H1 (cell line): ENCODE measurements around the gene NCLN. TPM values are rescaled to one million over a fixed set of nuclear protein-coding genes. Genes with fewer than 3 reads are reported as not detected.

Experiments
- CTCF ChIA-PET: fragments of 300-600 bp; sonication (Branson Sonifier 250); formaldehyde crosslinking; loops from one replicate; lab custom pipeline; 2021; ENCODE audit not compliant: partially characterized antibody; lab: Charles Lee
- POLR2A ChIA-PET: fragments of 300-600 bp; sonication (Branson Sonifier 250); formaldehyde crosslinking; loops from one replicate; lab custom pipeline; 2021; ENCODE audit warnings: inconsistent platforms; ENCODE audit not compliant: partially characterized antibody; lab: Charles Lee
- DNase-seq, 2 experiments: peaks; one replicate each; pipeline versions ENCODE4 v3.0.0 to v3.0.0-alpha.2; 2010 to 2022; ENCODE audit warnings: low spot score in 2 of 2, low read depth in 1 of 2, mixed read lengths in 1 of 2
- FAIRE-seq: peaks from 2 replicates; lab custom pipeline; 2011; peaks lifted over from hg19 to GRCh38; lab: Jason Lieb, UNC
- H2AFZ ChIP-seq: 2 replicates; pipeline ENCODE4 v1.8.1; 2012; ENCODE audit warnings: low read length, inconsistent platforms
- H2AK5ac ChIP-seq: 2 replicates; pipeline ENCODE4 v1.6.1; 2013; ENCODE audit warnings: low read depth, low read length
- H2BK120ac ChIP-seq: replicated peaks from 2 replicates; pipeline ENCODE3; 2013; ENCODE audit warnings: low read depth, low read length, inconsistent platforms
- H2BK12ac ChIP-seq: 2 replicates; pipeline ENCODE4 v1.6.1; 2013; ENCODE audit warnings: low read depth, low read length
- H2BK15ac ChIP-seq: 2 replicates; pipeline ENCODE4 v1.6.1; 2013; ENCODE audit warnings: low read length
- H2BK20ac ChIP-seq: 2 replicates; pipeline ENCODE4 v1.6.1; 2013; ENCODE audit warnings: low read length
- H2BK5ac ChIP-seq: 2 replicates; pipeline ENCODE4 v1.6.1; 2013; ENCODE audit warnings: low read depth, low read length
- H3K14ac ChIP-seq: 2 replicates; pipeline ENCODE4 v1.6.1; 2013; ENCODE audit warnings: inconsistent platforms; ENCODE audit not compliant: insufficient read length
- H3K18ac ChIP-seq: 2 replicates; pipeline ENCODE4 v1.6.1; 2013; ENCODE audit warnings: low read length; ENCODE audit errors: extremely low read depth
- H3K23ac ChIP-seq: 2 replicates; pipeline ENCODE4 v1.6.1; 2013; ENCODE audit warnings: inconsistent platforms; ENCODE audit not compliant: insufficient read length
- H3K23me2 ChIP-seq: 2 replicates; pipeline ENCODE4 v1.6.1; 2013; ENCODE audit warnings: low read depth, low read length
- H3K27ac ChIP-seq: 2 replicates; pipeline ENCODE4 v1.6.1; 2011; ENCODE audit warnings: low read depth, low read length, inconsistent platforms
- H3K27me3 ChIP-seq, 4 experiments: replicated peaks in 1 of 4; 1 replicate in 1 of 4; 2 replicates in 3 of 4; pipeline versions ENCODE4 v1.6.1 to v1.8.1; 2011 to 2013; ENCODE audit warnings: low read length in 3 of 4, mild to moderate bottlenecking in 3 of 4, inconsistent platforms in 2 of 4, mixed read lengths in 2 of 4, moderate library complexity in 1 of 4; ENCODE audit not compliant: control insufficient read depth in 3 of 4, insufficient read depth in 3 of 4; ENCODE audit errors: extremely low read depth in 1 of 4
- H3K36me3 ChIP-seq, 4 experiments: 2 replicates each; pipeline versions ENCODE4 v1.6.1 to v1.8.1; 2011 to 2013; ENCODE audit warnings: mild to moderate bottlenecking in 4 of 4, low read length in 3 of 4, moderate library complexity in 2 of 4, control low read depth in 1 of 4, inconsistent platforms in 1 of 4; ENCODE audit not compliant: insufficient read depth in 4 of 4, control insufficient read depth in 2 of 4
- H3K4ac ChIP-seq: replicated peaks from 2 replicates; pipeline ENCODE3; 2013; ENCODE audit warnings: low read length, low read depth, mixed read lengths, inconsistent platforms; ENCODE audit not compliant: insufficient read length
- H3K4me1 ChIP-seq, 4 experiments: replicated peaks in 1 of 4; 1 replicate in 1 of 4; 2 replicates in 3 of 4; pipeline versions ENCODE4 v1.6.1 to v1.8.1; 2011 to 2013; ENCODE audit warnings: low read length in 3 of 4, inconsistent platforms in 2 of 4, mixed read lengths in 1 of 4; ENCODE audit not compliant: insufficient read depth in 4 of 4, control insufficient read depth in 3 of 4
- H3K4me2 ChIP-seq, 2 experiments: 2 replicates each; pipeline versions ENCODE4 v1.6.1 to v1.8.1; 2011 to 2013; ENCODE audit warnings: low read depth in 2 of 2, low read length in 2 of 2, control low read depth in 1 of 2, inconsistent platforms in 1 of 2, mild to moderate bottlenecking in 1 of 2; ENCODE audit not compliant: insufficient read depth in 1 of 2
- H3K4me3 ChIP-seq, 4 experiments: fragments of 200-600, 300-600 bp in 1 of 4; sonication (generic), shearing (Covaris generic), sonication (Bioruptor Twin) in 1 of 4; 2 replicates each; pipeline versions ENCODE4 v1.5.1 to v1.8.1; 2011 to 2016; ENCODE audit warnings: low read length in 4 of 4, low read depth in 3 of 4, control low read depth in 2 of 4, inconsistent platforms in 2 of 4, mild to moderate bottlenecking in 2 of 4, mixed read lengths in 1 of 4, moderate library complexity in 1 of 4; ENCODE audit not compliant: insufficient read depth in 2 of 4; ENCODE audit errors: extremely low read depth in 1 of 4
- H3K56ac ChIP-seq: replicated peaks from 2 replicates; pipeline ENCODE3; 2013; ENCODE audit warnings: low read depth, mild to moderate bottlenecking, mixed read lengths, low read length, inconsistent platforms; ENCODE audit not compliant: insufficient read length
- H3K79me1 ChIP-seq: 2 replicates; pipeline ENCODE4 v1.6.1; 2013; ENCODE audit warnings: low read depth, low read length, control low read depth
- H3K79me2 ChIP-seq, 2 experiments: 2 replicates each; pipeline versions ENCODE4 v1.6.1 to v1.8.1; 2012 to 2013; ENCODE audit warnings: low read length in 2 of 2, mild to moderate bottlenecking in 2 of 2, inconsistent platforms in 1 of 2; ENCODE audit not compliant: insufficient read depth in 2 of 2, control insufficient read depth in 1 of 2
- H3K9ac ChIP-seq, 4 experiments: replicated peaks in 1 of 4; 1 replicate in 1 of 4; 2 replicates in 3 of 4; pipeline versions ENCODE4 v1.6.1 to v1.8.1; 2011 to 2013; ENCODE audit warnings: low read depth in 3 of 4, low read length in 3 of 4, control low read depth in 2 of 4, mild to moderate bottlenecking in 2 of 4, moderate library complexity in 2 of 4, inconsistent platforms in 1 of 4; ENCODE audit errors: extremely low read depth in 1 of 4
- H3K9me3 ChIP-seq, 2 experiments: 2 replicates each; pipeline versions ENCODE4 v1.6.1 to v1.8.1; 2012 to 2013; ENCODE audit warnings: mild to moderate bottlenecking in 2 of 2, moderate library complexity in 2 of 2, control low read depth in 1 of 2, inconsistent platforms in 1 of 2, low read depth in 1 of 2, low read length in 1 of 2, mixed read lengths in 1 of 2; ENCODE audit not compliant: insufficient read depth in 2 of 2
- H4K20me1 ChIP-seq, 2 experiments: replicated peaks in 1 of 2; 2 replicates each; pipeline versions ENCODE3 to v1.8.1; 2011 to 2013; ENCODE audit warnings: inconsistent platforms in 2 of 2, low read length in 2 of 2, mild to moderate bottlenecking in 1 of 2; ENCODE audit not compliant: insufficient read depth in 2 of 2, control insufficient read depth in 1 of 2
- H4K5ac ChIP-seq: 2 replicates; pipeline ENCODE4 v1.6.1; 2013; ENCODE audit warnings: low read length, low read depth, mixed read lengths, inconsistent platforms; ENCODE audit not compliant: insufficient read length
- H4K8ac ChIP-seq: 2 replicates; pipeline ENCODE4 v1.8.0; 2013; ENCODE audit warnings: mild to moderate bottlenecking, moderate library complexity, low read length, inconsistent platforms; ENCODE audit not compliant: insufficient read depth; ENCODE audit errors: extremely low read depth
- H4K91ac ChIP-seq: replicated peaks from 2 replicates; pipeline ENCODE3; 2013; ENCODE audit warnings: low read length, mixed read lengths, inconsistent platforms; ENCODE audit not compliant: insufficient read length
- ATF2 ChIP-seq: IDR thresholded peaks from 2 replicates; pipeline ENCODE4 v1.6.1; 2012; ENCODE audit warnings: low read length, inconsistent platforms
- BCL11A ChIP-seq, 2 experiments: IDR thresholded peaks; one replicate each; pipeline ENCODE4 v1.6.1; 2011; ENCODE audit warnings: low read depth in 2 of 2, low read length in 2 of 2, mild to moderate bottlenecking in 2 of 2
- POU5F1 ChIP-seq: IDR thresholded peaks from 2 replicates; pipeline ENCODE4 v1.6.1; 2011; ENCODE audit warnings: low read depth, mild to moderate bottlenecking, low read length, moderate library complexity
- WGBS, 2 experiments: shearing (Covaris generic) in 1 of 2; methylation state at CpG; one replicate each; pipeline versions ENCODE4 v1.1.6 to v1.1.7; 2013 to 2015; ENCODE audit warnings: low lambda C conversion rate in 2 of 2, mixed read lengths in 2 of 2, inconsistent platforms in 1 of 2, low coverage in 1 of 2, missing lambda C conversion rate in 1 of 2; ENCODE audit not compliant: insufficient replicate concordance in 2 of 2, insufficient coverage in 1 of 2, insufficient read length in 1 of 2; ENCODE audit errors: extremely low coverage in 1 of 2, missing lambda C conversion rate in 1 of 2; 5-methylcytosine and 5-hydroxymethylcytosine counted together
- polyA plus RNA-seq, 7 experiments: library from polyadenylated mRNA; depleted of rRNA in 3 of 7; stranded (reverse) in 5 of 7; unstranded in 2 of 7; fragments of >200 nt in 5 of 7; fragments of 200-250 nt in 2 of 7; gene quantifications; 1 replicate in 5 of 7; 2 replicates in 1 of 7; 4 replicates in 1 of 7; pipeline versions ENCODE4 v1.2.1 to v1.2.3, GENCODE V29; 2011 to 2013; ENCODE audit warnings: missing spikeins in 2 of 7, mixed read lengths in 2 of 7
- total RNA-seq: library from RNA; stranded (reverse); fragmentation: NEBNext Ultra II Directional; extraction: Animal tissue kit (Norgen Biotek cat#: 25700); gene quantifications from 2 replicates; pipeline ENCODE4 v1.2.1, GENCODE V29; 2021

The NCLN gene
- total and polyA plus RNA-seq, 2 of the 8 experiments (the other 6 are each of a cell fraction or from before 2014, with no cell fraction given) = 89.2 to 103 TPM

- Histone ChIP-seq H2BK12ac (no peak overlapping the region), H2BK120ac (no peak overlapping the region), H3K79me1 (no peaks in the 10 kb centered on the region), H3K23ac (no peak overlapping the region), H2BK20ac (no peak overlapping the region), H3K4me3 (no peak overlapping the region), H3K9me3 (no peaks in the 10 kb centered on the region), H4K20me1 (peaks cover 0 to 11% of the 10 kb centered on the region in 2 experiments), H2BK5ac (no peak overlapping the region), H3K79me2 (no peaks in the 10 kb centered on the region), H3K23me2 (peaks cover 7% of the 10 kb centered on the region; the same call in 1 of the 2 replicates), H3K56ac (no peak overlapping the region), H3K14ac (no peak overlapping the region), H3K36me3 (no peaks in the 10 kb centered on the region), H2AFZ (no peak overlapping the region), H3K18ac (no peak overlapping the region), H2BK15ac (no peak overlapping the region), H4K8ac (no peak overlapping the region), H3K27ac (no peak overlapping the region), H3K27me3 (0 out of 7 replicates have a peak, but pooled peaks cover 0 to 2% (median 0%) of the 10 kb centered on the region in 4 experiments), H3K4me2 (no peak overlapping the region), H4K91ac (no peak overlapping the region), H3K4me1 (peaks cover 0 to 4% (median 0%) of the 10 kb centered on the region in 4 experiments; a peak in 1 of 7 replicates), H3K9ac (no peak overlapping the region), H4K5ac (no peak overlapping the region), H2AK5ac (no peak overlapping the region), H3K4ac (no peak overlapping the region)
- no peak for DNase-seq
- 90% methylated on average over 7 of the region's 7 CpGs; no CpG with 5 or more reads in 1 of the 2 experiments for WGBS, 2 experiments
- ChIA-PET CTCF (interaction anchor here (0.7 to 1.4 kb wide), 3 partner anchors 15 to 102 kb away, joined by 3 to 6 read pairs (median 3); no protein-coding TSS in a partner anchor), POLR2A (interaction anchor here (1.0 kb wide), 1 partner anchor 9 kb away, joined by 3 read pairs; no protein-coding TSS in a partner anchor)
- TF ChIP-seq ATF2 (no peak), POU5F1 (no peak), BCL11A (IDR thresholded peaks at IDR 0.05; ENCODE audit: low read depth in 2 of 2, low read length in 2 of 2) (no peak)
- no peak for FAIRE-seq
Measured at GRCh38 chr19:3238066-3238561, 52.4 kb downstream of the NCLN start.
